Liver (tissue), 9 donors: ENCODE measurements around the gene EFS. TPM values are rescaled to one million over a fixed set of nuclear protein-coding genes. Genes with fewer than 3 reads are reported as not detected.

ENCODE experiments used
- DNase-seq: peaks from one replicate; pipeline ENCODE4 v3.0.0-alpha.2; 2017; ENCODE audit warnings: low spot score
- H3K27ac ChIP-seq, 2 donors: one replicate each; pipeline ENCODE4 v1.7.0; 2013; ENCODE audit warnings: inconsistent platforms in 2 of 2, low read length in 2 of 2, control low read depth in 1 of 2, low read depth in 1 of 2, mild to moderate bottlenecking in 1 of 2
- H3K27me3 ChIP-seq, 4 donors: one replicate each; pipeline versions ENCODE4 v1.6.1 to v1.7.0; 2013; ENCODE audit warnings: low read length in 3 of 4, inconsistent platforms in 1 of 4, mild to moderate bottlenecking in 1 of 4, moderate library complexity in 1 of 4; ENCODE audit not compliant: control insufficient read depth in 4 of 4, insufficient read depth in 4 of 4
- H3K36me3 ChIP-seq, 4 donors: one replicate each; pipeline versions ENCODE4 v1.6.1 to v1.7.0; 2013; ENCODE audit warnings: low read length in 3 of 4, mild to moderate bottlenecking in 3 of 4, low read depth in 1 of 4, moderate library complexity in 1 of 4; ENCODE audit not compliant: control insufficient read depth in 4 of 4, insufficient read depth in 3 of 4
- H3K4me1 ChIP-seq, 4 donors: one replicate each; pipeline versions ENCODE4 v1.6.1 to v1.7.0; 2013; ENCODE audit warnings: low read length in 3 of 4, mild to moderate bottlenecking in 3 of 4, moderate library complexity in 1 of 4; ENCODE audit not compliant: control insufficient read depth in 4 of 4, insufficient read depth in 4 of 4
- H3K4me3 ChIP-seq, 3 donors: one replicate each; pipeline versions ENCODE4 v1.6.1 to v1.7.0; 2013; ENCODE audit warnings: low read length in 3 of 3, control low read depth in 1 of 3, low read depth in 1 of 3, mild to moderate bottlenecking in 1 of 3
- H3K9ac ChIP-seq, 2 donors: one replicate each; pipeline ENCODE4 v1.7.0; 2013; ENCODE audit warnings: low read length in 2 of 2, mild to moderate bottlenecking in 2 of 2, moderate library complexity in 2 of 2, control low read depth in 1 of 2, low read depth in 1 of 2
- H3K9me3 ChIP-seq, 4 donors: one replicate each; pipeline versions ENCODE4 v1.6.1 to v1.7.0; 2013; ENCODE audit warnings: low read length in 3 of 4; ENCODE audit not compliant: control insufficient read depth in 4 of 4
- EGR1 ChIP-seq, 2 donors: IDR thresholded peaks; 2 replicates each; pipeline ENCODE4 v1.6.1; 2016 to 2018; ENCODE audit warnings: antibody characterized with exemption in 2 of 2, low read depth in 2 of 2
- FOXA1 ChIP-seq: IDR thresholded peaks from 2 replicates; pipeline ENCODE4 v1.6.1; 2016; ENCODE audit warnings: antibody characterized with exemption
- FOXA2 ChIP-seq: IDR thresholded peaks from 2 replicates; pipeline ENCODE4 v1.6.1; 2016; ENCODE audit warnings: antibody characterized with exemption
- GABPA ChIP-seq, 2 donors: IDR thresholded peaks in 1 of 2; conservative IDR thresholded peaks in 1 of 2; 2 replicates each; pipeline ENCODE4 v1.6.1; 2016; ENCODE audit warnings: antibody characterized with exemption in 2 of 2, mild to moderate bottlenecking in 1 of 2, moderate library complexity in 1 of 2
- HNF4G ChIP-seq: IDR thresholded peaks from 2 replicates; pipeline ENCODE4 v1.6.1; 2016; ENCODE audit warnings: antibody characterized with exemption
- JUND ChIP-seq, 2 donors: IDR thresholded peaks; 2 replicates each; pipeline ENCODE4 v1.6.1; 2016; ENCODE audit warnings: antibody characterized with exemption in 2 of 2
- MAX ChIP-seq: IDR thresholded peaks from 2 replicates; pipeline ENCODE4 v1.6.1; 2016; ENCODE audit warnings: antibody characterized with exemption
- NR2F2 ChIP-seq: IDR thresholded peaks from 2 replicates; pipeline ENCODE4 v1.6.1; 2016; ENCODE audit warnings: antibody characterized with exemption
- RAD21 ChIP-seq, 2 donors: IDR thresholded peaks; 2 replicates each; pipeline ENCODE4 v1.6.1; 2016; ENCODE audit warnings: antibody characterized with exemption in 2 of 2, mild to moderate bottlenecking in 2 of 2
- REST ChIP-seq: IDR thresholded peaks from 2 replicates; pipeline ENCODE4 v1.6.1; 2016; ENCODE audit warnings: antibody characterized with exemption, mild to moderate bottlenecking
- RXRA ChIP-seq, 2 donors: IDR thresholded peaks; 2 replicates each; pipeline ENCODE4 v1.6.1; 2017 to 2018; ENCODE audit warnings: antibody characterized with exemption in 2 of 2, mild to moderate bottlenecking in 1 of 2
- SP1 ChIP-seq: IDR thresholded peaks from 2 replicates; pipeline ENCODE4 v1.6.1; 2018; ENCODE audit warnings: antibody characterized with exemption, mild to moderate bottlenecking
- TAF1 ChIP-seq: conservative IDR thresholded peaks from 2 replicates; pipeline ENCODE4 v1.6.1; 2016; ENCODE audit warnings: antibody characterized with exemption, mild to moderate bottlenecking
- YY1 ChIP-seq: IDR thresholded peaks from 2 replicates; pipeline ENCODE4 v1.6.1; 2016; ENCODE audit warnings: antibody characterized with exemption, mild to moderate bottlenecking
- ZBTB33 ChIP-seq: IDR thresholded peaks from 2 replicates; pipeline ENCODE4 v1.6.1; 2016; ENCODE audit warnings: antibody characterized with exemption
- whole genome bisulfite sequencing: extraction: QIAGEN DNeasy Blood & Tissue Kit; methylation state at CpG from one replicate; pipeline ENCODE4 v1.1.7; 2013; 5-methylcytosine and 5-hydroxymethylcytosine counted together
- polyA plus RNA-seq, 2 donors: library from polyadenylated mRNA; stranded (reverse) in 1 of 2; unstranded in 1 of 2; fragments of 200-250 nt in 1 of 2; fragments of >200 nt in 1 of 2; fragmentation: Nextera tagmentation in 1 of 2; extraction: Ambion mirVana in 1 of 2; gene quantifications; one replicate each; pipeline versions ENCODE4 v1.2.1 to v1.2.3, GENCODE V29; 2013 to 2015
- total RNA-seq, 2 donors: library from RNA; depleted of rRNA; stranded (reverse); fragments of >200 nt; gene quantifications; one replicate each; pipeline ENCODE4 v1.2.3, GENCODE V29; 2014
- TF ChIP-seq, protein P1 (sequence below): fragments of 150-350 bp; IDR thresholded peaks from 2 replicates; pipeline ENCODE4 v1.5.1; 2017; ENCODE audit warnings: improper control_type of control experiment, low read depth, low read length; ENCODE audit not compliant: missing input control
- TF ChIP-seq, protein P2 (sequence below): IDR thresholded peaks from 2 replicates; pipeline ENCODE4 v1.6.1; 2016; ENCODE audit warnings: antibody characterized with exemption
- donor health status: healthy.
- donor health status: healthy.
- donor health status: healthy.
- donor health status: healthy.
- donor health status: healthy.

Gene EFS
- total and polyA plus RNA-seq, 4 donors = 0.10 to 0.69 (median 0.54) TPM

DNA sequence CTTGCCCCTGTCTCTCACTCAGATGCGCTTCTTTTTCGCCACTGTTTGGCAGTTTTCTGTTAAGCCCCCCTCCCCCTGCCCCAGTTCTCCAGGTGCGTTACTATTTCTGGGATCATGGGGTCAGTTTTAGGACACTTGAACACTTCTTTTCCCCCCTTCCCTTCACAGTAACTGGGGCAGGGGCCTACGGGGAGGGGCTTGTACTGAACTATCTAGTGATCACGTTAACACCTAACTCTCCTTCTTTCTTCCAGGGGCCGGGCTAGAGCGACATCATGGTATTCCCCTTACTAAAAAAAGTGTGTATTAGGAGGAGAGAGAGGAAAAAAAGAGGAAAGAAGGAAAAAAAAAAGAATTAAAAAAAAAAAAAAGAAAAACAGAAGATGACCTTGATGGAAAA lies 40.0 kb downstream of the EFS start:
- H3K4me3 ChIP-seq = no peak overlapping the region
- no peak for DNase-seq
- H3K27me3 ChIP-seq = no peaks in the 10 kb centered on the region
- H3K4me1 ChIP-seq = peaks cover 5 to 28% (median 16%) of the 10 kb centered on the region in 4 donors
- TF ChIP-seq HNF4G = no peak
- TF ChIP-seq RAD21 (IDR thresholded peaks at IDR 0.05) = no peak
- TF ChIP-seq, protein P1, sequence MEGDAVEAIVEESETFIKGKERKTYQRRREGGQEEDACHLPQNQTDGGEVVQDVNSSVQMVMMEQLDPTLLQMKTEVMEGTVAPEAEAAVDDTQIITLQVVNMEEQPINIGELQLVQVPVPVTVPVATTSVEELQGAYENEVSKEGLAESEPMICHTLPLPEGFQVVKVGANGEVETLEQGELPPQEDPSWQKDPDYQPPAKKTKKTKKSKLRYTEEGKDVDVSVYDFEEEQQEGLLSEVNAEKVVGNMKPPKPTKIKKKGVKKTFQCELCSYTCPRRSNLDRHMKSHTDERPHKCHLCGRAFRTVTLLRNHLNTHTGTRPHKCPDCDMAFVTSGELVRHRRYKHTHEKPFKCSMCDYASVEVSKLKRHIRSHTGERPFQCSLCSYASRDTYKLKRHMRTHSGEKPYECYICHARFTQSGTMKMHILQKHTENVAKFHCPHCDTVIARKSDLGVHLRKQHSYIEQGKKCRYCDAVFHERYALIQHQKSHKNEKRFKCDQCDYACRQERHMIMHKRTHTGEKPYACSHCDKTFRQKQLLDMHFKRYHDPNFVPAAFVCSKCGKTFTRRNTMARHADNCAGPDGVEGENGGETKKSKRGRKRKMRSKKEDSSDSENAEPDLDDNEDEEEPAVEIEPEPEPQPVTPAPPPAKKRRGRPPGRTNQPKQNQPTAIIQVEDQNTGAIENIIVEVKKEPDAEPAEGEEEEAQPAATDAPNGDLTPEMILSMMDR = no peak
- no peak for TF ChIP-seq RXRA (IDR thresholded peaks at IDR 0.05)
- TF ChIP-seq, protein P2, sequence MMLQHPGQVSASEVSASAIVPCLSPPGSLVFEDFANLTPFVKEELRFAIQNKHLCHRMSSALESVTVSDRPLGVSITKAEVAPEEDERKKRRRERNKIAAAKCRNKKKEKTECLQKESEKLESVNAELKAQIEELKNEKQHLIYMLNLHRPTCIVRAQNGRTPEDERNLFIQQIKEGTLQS = no peak
- TF ChIP-seq SP1 = no peak
- no peak for TF ChIP-seq EGR1 (IDR thresholded peaks at IDR 0.05; ENCODE audit: low read depth in 2 of 2)
- TF ChIP-seq YY1 = no peak
- no peak for TF ChIP-seq JUND (IDR thresholded peaks at IDR 0.05)
- no peak for TF ChIP-seq NR2F2
- TF ChIP-seq REST = no peak
- TF ChIP-seq MAX = no peak
- no peak overlapping the region for H3K27ac ChIP-seq
- no peaks in the 10 kb centered on the region for H3K9me3 ChIP-seq
- 86% methylated on average over 7 of the region's 7 CpGs for WGBS
- H3K9ac ChIP-seq = peak overlapping the region in 1 of 2 donors; percentile 42
- H3K36me3 ChIP-seq = peaks cover 8 to 22% (median 21%) of the 10 kb centered on the region in 4 donors

DNA sequence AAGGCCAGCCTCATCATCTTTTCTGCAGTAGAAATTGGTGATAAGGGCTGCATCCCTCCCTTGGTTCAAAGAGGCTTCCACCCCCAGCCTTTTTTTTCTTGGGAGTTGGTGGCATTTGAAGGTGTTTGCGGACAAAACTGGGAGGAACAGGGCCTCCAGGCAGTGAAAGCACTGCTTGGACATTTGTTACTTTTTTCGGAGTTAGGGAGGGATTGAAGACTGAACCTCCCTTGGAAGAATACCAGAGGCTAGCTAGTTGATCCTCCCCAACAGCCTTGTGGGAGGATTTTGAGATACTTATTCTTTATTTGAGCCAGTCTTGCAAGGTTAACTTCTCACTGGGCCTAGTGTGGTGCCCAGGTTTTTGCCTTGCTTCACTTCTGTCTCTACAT lies 40.5 kb downstream of the EFS start:
- DNase-seq = no peak
- Histone ChIP-seq H3K36me3 (peaks cover 8 to 22% (median 21%) of the 10 kb centered on the region in 4 donors), H3K27ac (no peak overlapping the region), H3K9ac (peak overlapping the region in 1 of 2 donors; percentile 42), H3K27me3 (no peaks in the 10 kb centered on the region), H3K9me3 (no peaks in the 10 kb centered on the region), H3K4me1 (peaks cover 6 to 30% (median 16%) of the 10 kb centered on the region in 4 donors), H3K4me3 (no peak overlapping the region)
- 94% methylated on average over 2 of the region's 2 CpGs for WGBS
- TF ChIP-seq EGR1 (IDR thresholded peaks at IDR 0.05; ENCODE audit: low read depth in 2 of 2) (no peak), FOXA2 (no peak), GABPA (IDR thresholded peaks at IDR 0.05 in 1 of 2, conservative IDR thresholded peaks at IDR 0.05 in 1 of 2) (no peak), MAX (no peak), RAD21 (IDR thresholded peaks at IDR 0.05) (no peak), YY1 (no peak), TAF1 (no peak), REST (no peak), ZBTB33 (no peak), NR2F2 (no peak), SP1 (no peak), JUND (IDR thresholded peaks at IDR 0.05) (no peak), FOXA1 (no peak)
- TF ChIP-seq, protein P2 = no peak
